K562 (cell line): ENCODE data around the gene ELMOD2. TPM values are rescaled to one million over a fixed set of nuclear protein-coding genes. Genes with fewer than 3 reads are reported as not detected.

Experiments
- ATAC-seq: fragments of 200-7000 bp; cut with Tn5 transposase; 3 replicates; pipeline ENCODE4 v1.9.1; 2020; ENCODE audit warnings: moderate library complexity
- BruUV-seq: library from RNA; stranded (reverse); fragments of 400-500 nt; replicated peaks from 2 replicates; lab custom pipeline; 2021; lab: Mats Ljungman, UMichigan
- CTCF ChIA-PET: fragments of 300-600 bp; formaldehyde crosslinking; extraction: SDS; loops from one replicate; lab custom pipeline; 2021; ENCODE audit warnings: low intra/inter-chr PET ratio; lab: Yijun Ruan, JAX
- POLR2A ChIA-PET: fragments of 300-600, 350-650 bp; sonication (Branson Sonifier 250); formaldehyde crosslinking; extraction: SDS; loops from one replicate; lab custom pipeline; 2021; ENCODE audit warnings: antibody characterized with exemption, inconsistent platforms; lab: Yijun Ruan, JAX
- DNase-seq, 4 experiments: peaks; one replicate each; pipeline versions ENCODE4 v3.0.0 to v3.0.0-alpha.2; 2011 to 2018; ENCODE audit warnings: low spot score in 3 of 4, mixed read lengths in 3 of 4; ENCODE audit errors: extremely low read depth in 1 of 4
- FAIRE-seq: peaks from 2 replicates; lab custom pipeline; 2011; peaks lifted over from hg19 to GRCh38; lab: Jason Lieb, UNC
- H2AFZ ChIP-seq: 2 replicates; pipeline ENCODE4 v1.6.0; 2011; ENCODE audit warnings: low read depth, low read length, control low read depth, inconsistent platforms
- H3K27ac ChIP-seq: fragments of 200-600 bp; 3 replicates; pipeline ENCODE4 v1.8.0; 2011; ENCODE audit warnings: low read depth, mild to moderate bottlenecking, control low read depth, inconsistent platforms, low read length, moderate library complexity, mixed read lengths; ENCODE audit errors: extremely low read depth
- H3K27me3 ChIP-seq, 2 experiments: fragments of 300-600 bp in 1 of 2; 2 replicates in 1 of 2; 3 replicates in 1 of 2; pipeline versions ENCODE4 v1.6.0 to v1.8.0; 2011; ENCODE audit warnings: inconsistent platforms in 2 of 2, low read length in 2 of 2, mild to moderate bottlenecking in 1 of 2, mixed read lengths in 1 of 2, moderate library complexity in 1 of 2; ENCODE audit not compliant: control insufficient read depth in 2 of 2, insufficient read depth in 2 of 2
- H3K36me3 ChIP-seq: fragments of 300-600 bp; 3 replicates; pipeline ENCODE4 v1.8.0; 2011; ENCODE audit warnings: mild to moderate bottlenecking, low read length, inconsistent platforms; ENCODE audit not compliant: control insufficient read depth, insufficient read depth
- H3K4me1 ChIP-seq, 2 experiments: fragments of 200-600 bp in 1 of 2; replicated peaks in 1 of 2; 2 replicates in 1 of 2; 3 replicates in 1 of 2; pipeline versions ENCODE4 v1.5.1 to v1.8.0; 2011; ENCODE audit warnings: inconsistent platforms in 2 of 2, low read length in 2 of 2, mild to moderate bottlenecking in 1 of 2, mixed read lengths in 1 of 2, moderate library complexity in 1 of 2; ENCODE audit not compliant: control insufficient read depth in 2 of 2, insufficient read depth in 2 of 2
- H3K4me2 ChIP-seq: 2 replicates; pipeline ENCODE4 v1.6.1; 2011; ENCODE audit warnings: low read length, control low read depth, inconsistent platforms, mixed read lengths; ENCODE audit not compliant: insufficient read depth
- H3K4me3 ChIP-seq: fragments of 200-600 bp; sonication (generic), shearing (Covaris generic); 2 replicates; pipeline ENCODE4 v1.5.1; 2016; ENCODE audit warnings: control low read depth, inconsistent platforms
- H3K79me2 ChIP-seq: fragments of 200-600 bp; 3 replicates; pipeline ENCODE4 v1.8.0; 2011; ENCODE audit warnings: low read length, inconsistent platforms; ENCODE audit not compliant: control insufficient read depth, insufficient read depth
- H3K9ac ChIP-seq, 2 experiments: 2 replicates each; pipeline versions ENCODE4 v1.6.0 to v1.6.1; 2011; ENCODE audit warnings: low read depth in 2 of 2, low read length in 2 of 2, control low read depth in 1 of 2, inconsistent platforms in 1 of 2, mild to moderate bottlenecking in 1 of 2, mixed read lengths in 1 of 2; ENCODE audit not compliant: insufficient read depth in 1 of 2
- H3K9me1 ChIP-seq: one replicate; pipeline ENCODE4 v1.6.0; 2011; ENCODE audit warnings: inconsistent platforms, mild to moderate bottlenecking, low read length, moderate library complexity; ENCODE audit not compliant: control insufficient read depth, insufficient read depth
- H3K9me3 ChIP-seq: replicated peaks from 2 replicates; pipeline ENCODE4 v1.5.1; 2011; ENCODE audit warnings: low read depth, low read length, inconsistent platforms; ENCODE audit not compliant: control insufficient read depth, insufficient read depth
- H4K20me1 ChIP-seq: replicated peaks from 2 replicates; pipeline ENCODE4 v1.6.1; 2011; ENCODE audit warnings: low read length, inconsistent platforms, mixed read lengths; ENCODE audit not compliant: control insufficient read depth, insufficient read depth
- FOXP1 ChIP-seq: sonication (generic); formaldehyde crosslinking; IDR thresholded peaks from 2 replicates; pipeline ENCODE4 v1.8.0; 2022; ENCODE audit warnings: mild to moderate bottlenecking, missing genetic modification reagents
- HOXB6 ChIP-seq: fragments of 250-450 bp; sonication (Bioruptor Pico); IDR thresholded peaks from 2 replicates; pipeline ENCODE4 v1.5.1; 2022; ENCODE audit warnings: mild to moderate bottlenecking, borderline replicate concordance
- JUNB ChIP-seq: fragments of 450-650 bp; formaldehyde crosslinking; conservative IDR thresholded peaks from 2 replicates; pipeline ENCODE4 v1.4.0; 2020; ENCODE audit warnings: mild to moderate bottlenecking
- NCOA2 ChIP-seq, 2 experiments: fragments of 450-650 bp; IDR thresholded peaks; 2 replicates each; pipeline ENCODE4 v1.6.1; 2018; ENCODE audit warnings: mild to moderate bottlenecking in 2 of 2, moderate library complexity in 1 of 2; ENCODE audit not compliant: partially characterized antibody in 2 of 2
- NCOR1 ChIP-seq: fragments of 450-650 bp; IDR thresholded peaks from 2 replicates; pipeline ENCODE4 v1.6.1; 2016; ENCODE audit warnings: mild to moderate bottlenecking, moderate library complexity
- NFIX ChIP-seq: fragments of 250-450 bp; sonication (Bioruptor Pico); IDR thresholded peaks from 2 replicates; pipeline ENCODE4 v1.4.0; 2020; ENCODE audit warnings: low read depth, mild to moderate bottlenecking, moderate library complexity
- NRF1 ChIP-seq, 2 experiments: fragments of 450-650 bp; IDR thresholded peaks in 1 of 2; conservative IDR thresholded peaks in 1 of 2; 2 replicates each; pipeline ENCODE4 v1.6.1; 2014; ENCODE audit warnings: mild to moderate bottlenecking in 2 of 2
- TRIM24 ChIP-seq, 2 experiments: fragments of 450-650 bp; IDR thresholded peaks; 2 replicates each; pipeline ENCODE4 v1.6.1; 2016
- ZNF41 ChIP-seq: fragments of 250-450 bp; sonication (Bioruptor Pico); conservative IDR thresholded peaks from 2 replicates; pipeline ENCODE4 v1.4.0; 2020; ENCODE audit warnings: mild to moderate bottlenecking
- ZNF436 ChIP-seq: fragments of 250-450, 450-650 bp; sonication (Bioruptor Pico); formaldehyde crosslinking; IDR thresholded peaks from 2 replicates; pipeline ENCODE4 v1.7.0; 2020; ENCODE audit warnings: mild to moderate bottlenecking
- WGBS: fragments of 100-300 bp; shearing (Covaris generic); methylation state at CpG from one replicate; pipeline ENCODE4 v1.1.6; 2016; ENCODE audit warnings: low coverage, mixed read lengths; ENCODE audit not compliant: insufficient coverage; ENCODE audit errors: missing lambda C conversion rate; 5-methylcytosine and 5-hydroxymethylcytosine counted together
- in situ Hi-C: fragments of 300-500 bp; cut with MboI; formaldehyde crosslinking; loops from 4 replicates; pipeline ENCODE4 v1.15.0; 2018; ENCODE audit warnings: inconsistent platforms, mixed read lengths
- intact Hi-C: fragments of 100-400 bp; cut with micrococcal nuclease; formaldehyde crosslinking; loops from 2 replicates; pipeline ENCODE4 v1.14.2; 2022
- polyA plus RNA-seq, 8 experiments: library from polyadenylated mRNA; depleted of rRNA in 4 of 8; stranded (reverse) in 5 of 8; unstranded in 3 of 8; fragments of >200 nt; fragmentation: Nextera tagmentation in 2 of 8; fragmentation: Illumina TruSeq in 1 of 8; extraction: Ambion mirVana in 2 of 8; extraction: Trizol in 1 of 8; gene quantifications; 2 replicates each; pipeline versions ENCODE4 v1.2.1 to v1.2.3, GENCODE V29; 2011 to 2014; ENCODE audit warnings: inconsistent platforms in 1 of 8, missing spikeins in 1 of 8
- total RNA-seq, 7 experiments: library from RNA; depleted of rRNA in 6 of 7; stranded (reverse); fragments of >200 nt in 6 of 7; fragmentation: Illumina TruSeq in 2 of 7; extraction: Trizol in 2 of 7; gene quantifications; 2 replicates each; pipeline versions ENCODE4 v1.2.1 to v1.2.3, GENCODE V29; 2011 to 2021; ENCODE audit warnings: low replicate concordance in 1 of 7
- TF ChIP-seq, protein P1 (sequence below): fragments of 450-650 bp; formaldehyde crosslinking; IDR thresholded peaks from 2 replicates; pipeline ENCODE4 v1.4.0; 2022; ENCODE audit warnings: missing genetic modification characterization
- TF ChIP-seq, protein P2 (sequence below): sonication (generic); formaldehyde crosslinking; IDR thresholded peaks from 2 replicates; pipeline ENCODE4 v1.8.1; 2023; ENCODE audit warnings: mild to moderate bottlenecking, missing genetic modification reagents

Gene ELMOD2
- total and polyA plus RNA-seq, 9 of the 15 experiments (the other 6 are each of a cell fraction or from before 2014, with no cell fraction given): 11.0 to 23.3 (median 14.3) TPM

GRCh38 chr4:140485939-140486338, 38.0 kb upstream of the ELMOD2 start:
- H3K36me3 ChIP-seq: no peaks in the 10 kb centered on the region
- no peak for TF ChIP-seq ZNF41 (CRISPR knock-in tag)
- TF ChIP-seq NRF1 (conservative IDR thresholded peaks at IDR 0.05 in 1 of 2, IDR thresholded peaks at IDR 0.05 in 1 of 2): no peak
- no peak for TF ChIP-seq JUNB (CRISPR knock-in tag)
- no peak overlapping the region for H3K4me3 ChIP-seq
- no peaks in the 10 kb centered on the region for H3K9me1 ChIP-seq
- no peak overlapping the region for H2AFZ ChIP-seq
- ATAC-seq (no peak), FAIRE-seq (no peak), DNase-seq (no peak)
- POLR2A ChIA-PET: no interaction called here
- in situ Hi-C loops: no loop called here
- H3K9ac ChIP-seq: no peak overlapping the region
- intact Hi-C loops: no loop called here
- H3K9me3 ChIP-seq: no peaks in the 10 kb centered on the region
- no peaks in the 10 kb centered on the region for H4K20me1 ChIP-seq
- no peaks in the 10 kb centered on the region for H3K79me2 ChIP-seq
- no peak overlapping the region for H3K27ac ChIP-seq
- no peaks in the 10 kb centered on the region for H3K27me3 ChIP-seq
- CTCF ChIA-PET: no interaction called here
- WGBS: 0% methylated on average over 1 of the region's 1 CpG
- BruUV-seq: no TSS peak
- no peak overlapping the region for H3K4me2 ChIP-seq
- H3K4me1 ChIP-seq: no peaks in the 10 kb centered on the region

DNA sequence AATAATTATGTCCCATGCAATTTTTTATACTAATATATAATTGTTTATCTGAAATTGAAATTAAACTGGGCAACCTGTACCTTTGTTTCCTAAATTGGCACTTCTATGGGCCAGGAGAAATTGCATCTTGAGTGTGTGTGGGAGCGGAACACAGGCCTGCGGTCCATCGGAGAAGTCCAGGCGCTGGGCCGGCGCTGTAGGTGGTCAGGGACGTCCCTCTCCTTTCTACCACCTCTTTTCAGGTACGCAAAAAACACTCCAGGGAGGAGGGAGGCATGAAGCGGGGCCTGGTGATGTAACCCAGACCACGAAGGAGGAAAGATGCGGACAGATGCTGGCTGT, 26.6 kb upstream of the ELMOD2 start:
- in situ Hi-C loops (no loop called here), intact Hi-C loops (loop anchor here (5.0 kb wide), 1 partner anchor 125 kb away; the partner anchor contains the start of gene SCOC)
- WGBS: 31% methylated on average over 6 of the region's 11 CpGs
- POLR2A ChIA-PET: no interaction called here
- FAIRE-seq (no peak), DNase-seq (no peak), ATAC-seq (no peak)
- H3K4me2 ChIP-seq: no peak overlapping the region
- H2AFZ ChIP-seq: no peak overlapping the region
- H4K20me1 ChIP-seq: no peaks in the 10 kb centered on the region
- BruUV-seq: no TSS peak
- H3K9ac ChIP-seq: no peak overlapping the region
- CTCF ChIA-PET: no interaction called here
- H3K4me3 ChIP-seq: no peak overlapping the region
- no peaks in the 10 kb centered on the region for H3K36me3 ChIP-seq
- H3K27me3 ChIP-seq: peaks cover 20 to 32% of the 10 kb centered on the region in 2 experiments; a peak in 4 of 5 replicates
- peaks cover 0 to 8% of the 10 kb centered on the region in 2 experiments; a peak in 1 of 5 replicates for H3K4me1 ChIP-seq
- H3K27ac ChIP-seq: no peak overlapping the region
- H3K9me1 ChIP-seq: no peaks in the 10 kb centered on the region
- no peaks in the 10 kb centered on the region for H3K9me3 ChIP-seq
- no peaks in the 10 kb centered on the region for H3K79me2 ChIP-seq
- TF ChIP-seq NCOR1 (no peak), TRIM24 (IDR thresholded peaks at IDR 0.05) (no peak), NCOA2 (IDR thresholded peaks at IDR 0.05; ENCODE audit: partially characterized antibody in 2 of 2) (no peak), NFIX (CRISPR knock-in tag) (no peak), HOXB6 (CRISPR knock-in tag) (no peak), FOXP1 (no peak), ZNF436 (CRISPR knock-in tag) (no peak)
- TF ChIP-seq, protein P1, sequence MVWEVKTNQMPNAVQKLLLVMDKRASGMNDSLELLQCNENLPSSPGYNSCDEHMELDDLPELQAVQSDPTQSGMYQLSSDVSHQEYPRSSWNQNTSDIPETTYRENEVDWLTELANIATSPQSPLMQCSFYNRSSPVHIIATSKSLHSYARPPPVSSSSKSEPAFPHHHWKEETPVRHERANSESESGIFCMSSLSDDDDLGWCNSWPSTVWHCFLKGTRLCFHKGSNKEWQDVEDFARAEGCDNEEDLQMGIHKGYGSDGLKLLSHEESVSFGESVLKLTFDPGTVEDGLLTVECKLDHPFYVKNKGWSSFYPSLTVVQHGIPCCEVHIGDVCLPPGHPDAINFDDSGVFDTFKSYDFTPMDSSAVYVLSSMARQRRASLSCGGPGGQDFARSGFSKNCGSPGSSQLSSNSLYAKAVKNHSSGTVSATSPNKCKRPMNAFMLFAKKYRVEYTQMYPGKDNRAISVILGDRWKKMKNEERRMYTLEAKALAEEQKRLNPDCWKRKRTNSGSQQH (CRISPR knock-in tag): no peak
- TF ChIP-seq, protein P2, sequence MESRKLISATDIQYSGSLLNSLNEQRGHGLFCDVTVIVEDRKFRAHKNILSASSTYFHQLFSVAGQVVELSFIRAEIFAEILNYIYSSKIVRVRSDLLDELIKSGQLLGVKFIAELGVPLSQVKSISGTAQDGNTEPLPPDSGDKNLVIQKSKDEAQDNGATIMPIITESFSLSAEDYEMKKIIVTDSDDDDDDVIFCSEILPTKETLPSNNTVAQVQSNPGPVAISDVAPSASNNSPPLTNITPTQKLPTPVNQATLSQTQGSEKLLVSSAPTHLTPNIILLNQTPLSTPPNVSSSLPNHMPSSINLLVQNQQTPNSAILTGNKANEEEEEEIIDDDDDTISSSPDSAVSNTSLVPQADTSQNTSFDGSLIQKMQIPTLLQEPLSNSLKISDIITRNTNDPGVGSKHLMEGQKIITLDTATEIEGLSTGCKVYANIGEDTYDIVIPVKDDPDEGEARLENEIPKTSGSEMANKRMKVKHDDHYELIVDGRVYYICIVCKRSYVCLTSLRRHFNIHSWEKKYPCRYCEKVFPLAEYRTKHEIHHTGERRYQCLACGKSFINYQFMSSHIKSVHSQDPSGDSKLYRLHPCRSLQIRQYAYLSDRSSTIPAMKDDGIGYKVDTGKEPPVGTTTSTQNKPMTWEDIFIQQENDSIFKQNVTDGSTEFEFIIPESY (CRISPR knock-in tag): no peak
